ENCODE results near the gene NR6A1.
"Not testable (repeated sequence)": the region's sequence is repeated elsewhere in the genome, so short reads cannot be mapped to it uniquely, and the experiment has no call there.

Gene NR6A1

GRCh38 chr9:124757616-124758015 is 13.5 kb downstream of the NR6A1 start:
- no peak for DNase-seq

- DNase-seq: no peak
Observed at GRCh38 chr9:124756011-124756410, 15.1 kb downstream of the NR6A1 start.

GRCh38 chr9:124755061-124755460 is 16.1 kb downstream of the NR6A1 start:
- DNase-seq: no peak

GRCh38 chr9:124754289-124754688 is 16.8 kb downstream of the NR6A1 start:
- no peak for DNase-seq

- no peak for DNase-seq
Observed at GRCh38 chr9:124752967-124753366, 18.1 kb downstream of the NR6A1 start.

GRCh38 chr9:124749781-124750180 is 21.3 kb downstream of the NR6A1 start:
- no peak for DNase-seq

GRCh38 chr9:124749284-124749683 is 21.8 kb downstream of the NR6A1 start:
- no peak for DNase-seq

GRCh38 chr9:124747065-124747464 is 24.0 kb downstream of the NR6A1 start:
- DNase-seq: no peak

- no peak for DNase-seq
Observed at GRCh38 chr9:124743686-124744348, 27.3 kb downstream of the NR6A1 start.

- DNase-seq: no peak
Observed at GRCh38 chr9:124742940-124743339, 28.2 kb downstream of the NR6A1 start.

- DNase-seq: no peak
Observed at GRCh38 chr9:124741662-124742061, 29.4 kb downstream of the NR6A1 start.

- DNase-seq: no peak
Observed at GRCh38 chr9:124741149-124741548, 30.0 kb downstream of the NR6A1 start.

GRCh38 chr9:124739360-124739759 is 31.8 kb downstream of the NR6A1 start:
- no peak for DNase-seq

GRCh38 chr9:124738075-124738474 is 33.0 kb downstream of the NR6A1 start:
- not testable (repeated sequence) for DNase-seq

- no peak for DNase-seq
Observed at GRCh38 chr9:124735121-124735520, 36.0 kb downstream of the NR6A1 start.

- DNase-seq: not testable (repeated sequence)
Observed at GRCh38 chr9:124734741-124735083, 36.4 kb downstream of the NR6A1 start.

GRCh38 chr9:124733964-124734740 is 37.0 kb downstream of the NR6A1 start:
- no peak for DNase-seq

GRCh38 chr9:124730772-124731171 is 40.3 kb downstream of the NR6A1 start:
- DNase-seq: no peak

- DNase-seq: no peak
Observed at GRCh38 chr9:124726886-124727285, 44.2 kb downstream of the NR6A1 start.

- no peak for DNase-seq
Observed at GRCh38 chr9:124725068-124725452, 46.1 kb downstream of the NR6A1 start.

GRCh38 chr9:124724415-124725067 is 46.6 kb downstream of the NR6A1 start:
- DNase-seq: no peak

GRCh38 chr9:124723352-124723751 is 47.8 kb downstream of the NR6A1 start:
- no peak for DNase-seq

GRCh38 chr9:124721109-124721906 is 49.8 kb downstream of the NR6A1 start:
- no peak for DNase-seq

Measured in NCI-H1694 treated with DMSO at 0.1 percent for 48 hours (cell line).